ENCODE results near the gene EVC2. TPM values are rescaled to one million over a fixed set of nuclear protein-coding genes. Genes with fewer than 3 reads are reported as not detected.

EVC2 gene
- total and polyA plus RNA-seq, 2 of the 4 experiments (the other 2 are of a cell fraction), result 2.7 to 5.9 TPM

DNA sequence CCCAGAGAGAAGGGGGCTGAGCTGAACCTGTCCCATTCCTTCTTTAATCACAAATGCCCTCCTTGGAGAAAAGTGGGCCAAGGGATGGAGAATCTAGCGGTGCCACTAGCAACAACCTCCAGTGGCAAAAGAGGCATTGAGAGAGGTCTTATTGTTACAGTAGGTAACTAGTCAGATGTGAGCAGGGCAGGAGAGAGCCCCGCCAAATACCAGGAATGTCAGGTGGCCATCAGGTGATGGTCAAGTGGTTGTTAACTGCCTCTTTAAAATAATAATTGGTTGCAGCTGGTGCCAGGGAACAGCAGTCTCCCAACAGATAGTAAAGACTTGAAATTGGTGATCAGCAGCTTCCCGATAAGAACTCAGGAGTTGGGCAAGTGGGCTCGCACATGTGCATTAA lies 116.1 kb downstream of the EVC2 start:
- H2AFZ ChIP-seq (replicated peaks; ENCODE audit: low read length, poor library complexity), result no peak overlapping the region
- peaks cover 8% of the 10 kb centered on the region for H3K36me3 ChIP-seq (ENCODE audit: control insufficient read depth, insufficient read depth, low read length)
- H3K4me2 ChIP-seq (ENCODE audit: low read depth, low read length), result no peak overlapping the region
- H3K9me3 ChIP-seq (ENCODE audit: control insufficient read depth, insufficient read depth, low read length), result no peaks in the 10 kb centered on the region
- H3K4me1 ChIP-seq (ENCODE audit: control insufficient read depth, insufficient read depth, low read length), result no peaks in the 10 kb centered on the region
- H4K5ac ChIP-seq (ENCODE audit: low read depth, low read length), result no peak overlapping the region
- no peak overlapping the region for H3K18ac ChIP-seq (ENCODE audit: low read depth, low read length)
- H3K4ac ChIP-seq (ENCODE audit: low read depth, low read length), result no peak overlapping the region
- no peak overlapping the region for H2BK15ac ChIP-seq (ENCODE audit: low read depth, low read length)
- H3K9ac ChIP-seq (ENCODE audit: low read depth, low read length), result no peak overlapping the region
- no peak overlapping the region for H3K56ac ChIP-seq (ENCODE audit: extremely low read depth, insufficient read depth, low read length)
- H3K27ac ChIP-seq (ENCODE audit: insufficient read depth, low read length), result no peak overlapping the region
- H2BK120ac ChIP-seq (ENCODE audit: low read depth, low read length), result no peak overlapping the region
- ChIA-PET POLR2A (ENCODE audit: unreplicated experiment) (no interaction called here), CTCF (interaction anchor here (1.1 kb wide), 1 partner anchor 9 kb away, joined by 3 read pairs; no protein-coding TSS in a partner anchor)
- H3K14ac ChIP-seq (replicated peaks; ENCODE audit: low read depth, low read length), result no peak overlapping the region
- no peak overlapping the region for H3K4me3 ChIP-seq (ENCODE audit: insufficient read depth, low read depth, low read length)
- ATAC-seq (ENCODE audit: low read depth) (no peak), DNase-seq (no peak)
- no peak overlapping the region for H4K91ac ChIP-seq (ENCODE audit: insufficient read depth, low read depth, low read length)
- intact Hi-C loops (cut with micrococcal nuclease), result no loop called here
- no peaks in the 10 kb centered on the region for H4K20me1 ChIP-seq (ENCODE audit: insufficient read depth, low read length)
- H4K8ac ChIP-seq (ENCODE audit: low read depth in 2 of 2, low read length in 2 of 2), result no peak overlapping the region
- H3K27me3 ChIP-seq (ENCODE audit: control insufficient read depth, insufficient read depth, low read length), result no peaks in the 10 kb centered on the region
- no peaks in the 10 kb centered on the region; the same call in 1 of the 2 replicates for H3K9me1 ChIP-seq (ENCODE audit: insufficient read depth, low read length)
- no peak overlapping the region for H2BK20ac ChIP-seq (ENCODE audit: low read depth, low read length)
- WGBS, 2 experiments (ENCODE audit: extremely low coverage in 2 of 2, insufficient read length in 1 of 2), result 100% methylated on average over 1 of the region's 4 CpGs; no CpG with 5 or more reads in 1 of the 2 experiments
- no peak overlapping the region for H2BK5ac ChIP-seq (ENCODE audit: low read depth, low read length, poor library complexity, severe bottlenecking)
- no peak overlapping the region for H3K23ac ChIP-seq (ENCODE audit: low read depth, low read length)
- H2AK5ac ChIP-seq (ENCODE audit: low read depth, low read length), result no peak overlapping the region
- in situ Hi-C loops (cut with MboI; ENCODE audit: low sequenced_read_pairs), result no loop called here
- TF ChIP-seq ELK1 (IDR thresholded peaks at IDR 0.05; ENCODE audit: borderline replicate concordance, low read depth, low read length) (no peak), MAZ (IDR thresholded peaks at IDR 0.05; ENCODE audit: borderline replicate concordance, low read depth, low read length) (no peak), NFE2L2 (IDR thresholded peaks at IDR 0.05; ENCODE audit: low read depth, low read length) (no peak), CEBPB (IDR thresholded peaks at IDR 0.05; ENCODE audit: low read depth, low read length) (no peak), SMC3 (IDR thresholded peaks at IDR 0.05; ENCODE audit: low read depth, low read length) (no peak), MAFK (IDR thresholded peaks at IDR 0.05; ENCODE audit: low read depth, low read length) (no peak)
- dilution Hi-C loops (cut with HindIII; ENCODE audit: low sequenced_read_pairs, unreplicated experiment), result no loop called here
- no peak overlapping the region for H2AK9ac ChIP-seq (replicated peaks; ENCODE audit: low read depth, low read length, poor library complexity)
- no TSS peak for BruUV-seq (replicated peaks)
- H3K79me1 ChIP-seq (ENCODE audit: low read depth in 1 of 2, low read length in 2 of 2), result no peaks in the 10 kb centered on the region

Measured in IMR-90 (cell line).